ENCODE measurements around the gene TLR5. TPM values are rescaled to one million over a fixed set of nuclear protein-coding genes. Genes with fewer than 3 reads are reported as not detected.

TLR5 gene
- polyA plus RNA-seq, 3 donors = 35.5 to 58.0 (median 45.7) TPM

GRCh38 chr1:223133306-223133823, 9.7 kb downstream of the TLR5 start:
- H3K27me3 Mint-ChIP-seq (ENCODE audit: low read depth in 3 of 3) = peaks cover 0 to 4% (median 1%) of the 10 kb centered on the region in 3 donors
- H3K27me3 ChIP-seq (ENCODE audit: control insufficient read depth in 2 of 2, insufficient read depth in 2 of 2, low read length in 2 of 2) = no peaks in the 10 kb centered on the region
- H3K27ac ChIP-seq (ENCODE audit: low read depth in 1 of 2, low read length in 2 of 2) = no peak overlapping the region
- peak overlapping the region; percentile 81 to 91 for H3K4me3 Mint-ChIP-seq
- H3K36me3 ChIP-seq (replicated peaks in 1 of 2; ENCODE audit: control insufficient read depth in 1 of 2, insufficient read depth in 2 of 2, low read length in 2 of 2) = peaks cover 21 to 60% of the 10 kb centered on the region in 2 donors
- no peak for DNase-seq
- H4K20me1 ChIP-seq (ENCODE audit: insufficient read depth, low read length) = peaks cover 18% of the 10 kb centered on the region
- 54% methylated on average over 10 of the region's 15 CpGs for WGBS (ENCODE audit: insufficient coverage)
- H3K4me1 Mint-ChIP-seq = peaks cover 72% of the 10 kb centered on the region
- H3K9me3 Mint-ChIP-seq = peaks cover 0 to 2% (median 0%) of the 10 kb centered on the region in 7 donors
- H3K9ac ChIP-seq (ENCODE audit: insufficient read depth, low read length, poor library complexity, severe bottlenecking) = no peak overlapping the region
- peaks cover 6% of the 10 kb centered on the region for H3K79me2 ChIP-seq (ENCODE audit: insufficient read depth, low read length)
- H3K4me3 ChIP-seq (replicated peaks in 1 of 3; ENCODE audit: low read depth in 2 of 3, low read length in 3 of 3) = peak overlapping the region in 2 of 3 experiments; percentile 34 to 78
- H3K4me1 ChIP-seq (ENCODE audit: control insufficient read depth in 1 of 2, insufficient read depth in 2 of 2, low read length in 2 of 2) = peaks cover 56 to 64% of the 10 kb centered on the region in 2 donors
- TF ChIP-seq CTCF (IDR thresholded peaks at IDR 0.05) = peak; percentile 94
- H3K36me3 Mint-ChIP-seq = peaks cover 63 to 71% of the 10 kb centered on the region in 2 donors
- peak overlapping the region; percentile 93 for H3K4me2 ChIP-seq (replicated peaks; ENCODE audit: extremely low read depth, low read length, poor library complexity, severe bottlenecking)
- H2AFZ ChIP-seq (ENCODE audit: insufficient read depth, low read depth, low read length, poor library complexity, severe bottlenecking) = peak overlapping the region; percentile 72
- peak overlapping the region in 5 of 7 donors; percentile 59 to 89 (median 79) for H3K27ac Mint-ChIP-seq
- no peaks in the 10 kb centered on the region for H3K9me3 ChIP-seq (replicated peaks in 1 of 2; ENCODE audit: control insufficient read depth in 1 of 2, insufficient read depth in 1 of 2, low read length in 2 of 2)
- intact Hi-C loops (cut with micrococcal nuclease) = loop anchor here (5.0 to 10.0 kb wide), 3 partner anchors 111 to 231 kb away; partner anchors contain the start of gene SUSD4 (in 1 of the 2)

GRCh38 chr1:223129229-223129901, 13.7 kb downstream of the TLR5 start:
- DNase-seq = peak; percentile 50 to 68 (median 51)
- Mint-ChIP-seq H3K9me3 (peaks cover 0 to 2% (median 0%) of the 10 kb centered on the region in 7 donors), H3K27ac (no peak overlapping the region), H3K27me3 (ENCODE audit: low read depth in 3 of 3) (peaks cover 0 to 4% (median 1%) of the 10 kb centered on the region in 3 donors), H3K36me3 (peaks cover 65 to 82% of the 10 kb centered on the region in 2 donors), H3K4me1 (peaks cover 53% of the 10 kb centered on the region), H3K4me3 (peak overlapping the region; percentile 70 to 86)
- peak; percentile 90 for TF ChIP-seq CTCF (IDR thresholded peaks at IDR 0.05)
- Histone ChIP-seq H3K4me2 (replicated peaks; ENCODE audit: extremely low read depth, low read length, poor library complexity, severe bottlenecking) (peak overlapping the region; percentile 62), H3K79me2 (ENCODE audit: insufficient read depth, low read length) (no peaks in the 10 kb centered on the region), H3K9ac (ENCODE audit: insufficient read depth, low read length, poor library complexity, severe bottlenecking) (peak overlapping the region; percentile 1), H3K27me3 (ENCODE audit: control insufficient read depth in 2 of 2, insufficient read depth in 2 of 2, low read length in 2 of 2) (no peaks in the 10 kb centered on the region), H3K4me1 (ENCODE audit: control insufficient read depth in 1 of 2, insufficient read depth in 2 of 2, low read length in 2 of 2) (peaks cover 27 to 33% of the 10 kb centered on the region in 2 donors), H3K27ac (ENCODE audit: low read depth in 1 of 2, low read length in 2 of 2) (no peak overlapping the region), H4K20me1 (ENCODE audit: insufficient read depth, low read length) (peaks cover 52% of the 10 kb centered on the region), H3K4me3 (replicated peaks in 1 of 3; ENCODE audit: low read depth in 2 of 3, low read length in 3 of 3) (peak overlapping the region in 1 of 3 experiments; percentile 48), H2AFZ (ENCODE audit: insufficient read depth, low read depth, low read length, poor library complexity, severe bottlenecking) (peak overlapping the region; percentile 63), H3K9me3 (replicated peaks in 1 of 2; ENCODE audit: control insufficient read depth in 1 of 2, insufficient read depth in 1 of 2, low read length in 2 of 2) (no peaks in the 10 kb centered on the region), H3K36me3 (replicated peaks in 1 of 2; ENCODE audit: control insufficient read depth in 1 of 2, insufficient read depth in 2 of 2, low read length in 2 of 2) (peaks cover 28 to 72% of the 10 kb centered on the region in 2 donors)
- WGBS (ENCODE audit: insufficient coverage) = 22% methylated on average over 37 of the region's 37 CpGs
- intact Hi-C loops (cut with micrococcal nuclease) = loop anchor here (10.0 kb wide), 2 partner anchors 555 to 665 kb away; no protein-coding TSS in a partner anchor

All from CD14-positive monocyte (primary cell).